Activated CD8-positive, alpha-beta memory T cell treated with anti-CD3 and anti-CD28 coated beads for 36 hours (primary cell): Measurements from ENCODE around the gene VGLL4. TPM values are rescaled to one million over a fixed set of nuclear protein-coding genes. Genes with fewer than 3 reads are reported as not detected.
"Not testable (repeated sequence)": the region's sequence is repeated elsewhere in the genome, so short reads cannot be mapped to it uniquely, and the experiment has no call there.

ENCODE experiments used
- CTCF ChIA-PET: fragments of 350-600 bp; sonication (Branson Sonifier 250); formaldehyde crosslinking; loops from one replicate; lab custom pipeline; 2021; ENCODE audit warnings: antibody characterized with exemption; lab: Charles Lee
- POLR2A ChIA-PET: fragments of 350-600 bp; sonication (Branson Sonifier 250); formaldehyde crosslinking; loops from one replicate; lab custom pipeline; 2021; ENCODE audit warnings: antibody characterized with exemption; lab: Charles Lee
- total RNA-seq, 2 experiments: library from RNA; stranded (reverse); gene quantifications; one replicate each; pipeline ENCODE4 v1.2.3, GENCODE V29; 2021

Gene VGLL4
- total RNA-seq, 2 experiments from 2014 or later, result 47.7 to 50.3 TPM

DNA sequence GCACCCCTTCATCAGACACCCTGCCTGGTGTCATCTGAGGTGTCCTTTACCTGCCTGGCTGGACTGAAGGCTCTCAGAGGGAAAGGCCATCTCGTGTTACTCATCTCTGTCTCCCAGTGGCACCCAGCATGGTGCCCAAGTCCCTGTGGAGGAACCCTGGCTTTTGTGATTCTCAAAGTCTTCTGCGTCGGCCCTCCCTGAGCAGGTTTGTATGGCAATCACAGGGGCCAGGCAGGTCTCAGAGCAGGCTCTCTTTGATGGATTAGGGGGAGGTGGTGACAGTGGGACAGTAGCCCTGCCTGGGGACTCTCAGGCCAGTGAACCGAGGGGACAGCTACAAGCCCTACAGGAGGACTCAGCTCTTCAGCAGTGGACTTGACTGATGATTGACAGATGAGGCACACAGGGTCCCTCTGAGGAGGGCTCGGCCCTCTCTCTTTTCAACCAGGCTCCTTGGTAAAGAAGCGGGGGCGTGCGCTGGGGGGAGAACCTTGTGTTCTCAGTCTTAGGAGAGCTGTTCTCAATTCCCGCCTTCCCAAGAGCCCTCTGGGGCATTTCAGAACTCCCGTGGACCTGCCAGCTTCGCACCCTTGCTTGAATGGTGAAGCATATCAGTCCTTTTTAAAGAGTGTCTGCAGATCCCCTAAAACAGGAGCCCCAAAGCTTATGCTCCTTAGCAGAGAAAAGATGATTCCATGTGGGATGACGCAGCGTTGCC, 108.3 kb downstream of the VGLL4 start:
- POLR2A ChIA-PET, result no interaction called here
- CTCF ChIA-PET, result no interaction called here

GRCh38 chr3:11534793-11535101, 109.0 kb downstream of the VGLL4 start:
- POLR2A ChIA-PET, result no interaction called here
- CTCF ChIA-PET, result no interaction called here

DNA sequence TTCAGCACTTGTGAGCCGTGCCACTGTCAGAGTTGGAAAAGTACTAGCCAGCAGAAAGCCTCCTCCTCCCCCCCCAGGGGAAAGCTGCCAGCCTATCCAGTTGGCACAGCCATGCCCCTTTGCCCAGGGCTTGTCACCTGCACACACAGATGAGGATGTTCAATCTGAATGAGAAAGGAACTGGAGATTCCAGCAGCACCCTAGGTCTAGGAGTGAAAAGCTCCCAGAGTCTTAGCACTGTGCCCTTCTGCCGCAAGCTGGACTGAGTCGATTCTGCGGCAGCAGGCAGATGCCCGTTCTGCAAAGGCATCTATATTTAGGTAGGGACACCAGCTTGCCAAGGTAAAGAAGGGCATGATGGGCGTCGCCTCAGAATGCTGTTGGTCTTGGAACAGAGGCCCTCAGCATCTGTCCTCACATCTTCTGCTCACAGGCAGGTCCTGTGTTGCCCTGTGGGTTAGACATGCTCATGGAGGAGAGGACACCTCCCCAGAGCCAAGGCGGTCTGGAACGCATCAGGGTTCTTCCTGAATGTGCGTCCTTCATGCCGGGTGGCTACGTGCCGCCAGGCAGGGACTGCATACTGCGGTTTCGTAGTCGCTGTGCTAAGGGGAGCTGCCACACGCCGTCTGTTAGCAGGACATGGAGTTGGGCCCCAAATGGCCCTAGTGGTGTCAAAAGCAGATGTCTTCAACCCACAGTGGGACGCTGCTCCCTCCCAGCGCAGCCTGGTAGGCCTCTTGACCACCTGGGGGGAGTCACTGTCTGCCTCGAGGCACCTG, 109.5 kb downstream of the VGLL4 start:
- CTCF ChIA-PET, result no interaction called here
- POLR2A ChIA-PET, result no interaction called here

DNA sequence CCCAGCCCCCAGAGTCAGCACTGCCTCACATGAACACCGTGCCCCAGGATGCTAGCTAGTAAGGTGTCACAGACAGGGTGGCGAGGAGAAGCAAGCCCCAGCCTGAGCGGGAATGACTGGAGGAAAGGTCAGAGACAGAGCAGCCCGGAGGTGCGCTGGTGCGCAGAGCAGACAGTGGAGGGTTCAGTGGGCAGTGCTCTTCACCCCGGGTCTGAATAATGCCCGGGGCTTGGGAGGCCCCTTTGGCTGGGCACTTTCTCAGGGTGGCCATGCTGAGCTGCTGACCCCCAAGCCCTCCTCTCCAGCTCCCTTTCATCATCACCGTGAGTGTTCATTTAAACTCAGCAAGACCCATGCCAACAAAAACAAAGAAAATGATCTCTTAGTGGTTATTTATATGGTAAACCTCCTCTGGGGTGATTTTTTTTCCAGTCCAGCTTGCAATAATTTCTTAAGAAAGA, 110.8 kb downstream of the VGLL4 start:
- ChIA-PET CTCF (interaction anchor here (1.1 kb wide), 1 partner anchor 14 kb away, joined by 3 read pairs; no protein-coding TSS in a partner anchor), POLR2A (no interaction called here)

GRCh38 chr3:11530153-11530721, 113.5 kb downstream of the VGLL4 start:
- CTCF ChIA-PET, result no interaction called here
- POLR2A ChIA-PET, result no interaction called here

DNA sequence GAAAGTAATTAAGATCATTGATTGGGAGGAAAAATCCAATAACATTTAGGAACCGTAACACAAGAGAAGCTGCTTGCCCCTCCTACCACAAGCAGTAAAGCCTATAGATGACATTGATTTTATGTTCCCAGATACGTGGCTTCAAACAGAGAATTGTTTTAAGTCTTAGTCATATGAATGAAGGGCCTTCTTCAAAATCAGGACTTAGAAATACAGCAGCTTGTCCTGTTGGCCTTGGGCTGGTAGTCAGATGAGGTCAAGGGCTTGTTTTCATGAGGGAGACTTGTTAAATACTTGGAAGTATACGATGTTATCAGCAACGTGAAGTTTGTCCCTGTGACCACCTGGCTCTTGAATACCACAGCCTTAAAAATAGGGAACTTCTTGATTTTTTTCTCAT, 114.4 kb downstream of the VGLL4 start:
- CTCF ChIA-PET, result no interaction called here
- POLR2A ChIA-PET, result no interaction called here

DNA sequence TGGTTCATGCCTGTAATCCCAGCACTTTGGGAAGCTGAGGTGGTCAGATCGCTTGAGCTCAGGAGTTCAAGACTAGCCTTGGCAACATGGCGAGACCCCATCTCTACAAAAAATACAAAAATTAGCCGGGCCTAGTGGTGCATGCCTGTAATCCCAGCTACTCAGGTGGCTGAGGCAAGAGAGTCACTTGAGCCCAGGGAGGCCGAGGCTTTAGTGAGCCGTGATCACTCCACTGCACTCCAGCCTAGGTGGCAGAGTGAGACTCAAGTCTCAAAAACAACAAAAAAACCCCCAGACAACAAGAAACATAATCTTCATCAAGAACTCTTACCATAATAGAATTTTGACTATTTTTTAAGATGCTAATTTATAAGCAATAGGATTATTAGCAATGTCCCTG, 117.6 kb downstream of the VGLL4 start:
- POLR2A ChIA-PET, CTCF ChIA-PET: not testable (repeated sequence)

GRCh38 chr3:11523572-11524101, 120.1 kb downstream of the VGLL4 start:
- CTCF ChIA-PET, result no interaction called here
- POLR2A ChIA-PET, result no interaction called here

DNA sequence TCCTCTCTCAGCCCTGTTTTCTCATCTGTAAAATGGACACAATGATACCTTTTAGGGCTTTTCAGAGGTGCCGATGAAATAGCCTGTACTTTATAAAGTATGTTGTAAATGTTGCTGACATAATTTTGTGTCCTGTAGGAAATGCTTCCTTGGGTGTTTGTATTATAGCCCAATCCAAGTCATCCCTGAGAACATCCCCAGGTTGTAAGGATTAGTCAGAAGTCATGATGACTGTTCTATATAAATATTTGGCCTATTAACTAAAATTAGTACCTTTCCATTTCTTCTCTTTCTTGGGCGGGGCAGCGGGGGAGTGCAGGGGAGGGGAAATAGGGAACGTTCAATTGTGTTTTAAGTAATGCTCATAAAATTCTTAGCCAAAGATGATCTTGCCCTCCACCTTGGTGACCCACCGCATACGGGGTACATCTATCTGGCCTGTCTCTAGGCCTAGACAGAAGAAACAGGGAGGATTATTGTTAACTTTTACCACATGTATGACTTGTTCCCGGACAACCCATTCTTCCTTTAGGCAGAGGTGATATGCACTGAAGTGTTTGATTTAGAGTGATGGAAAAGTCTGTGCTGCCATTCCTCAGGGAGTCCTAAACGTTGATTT, 120.7 kb downstream of the VGLL4 start:
- ChIA-PET CTCF (no interaction called here), POLR2A (no interaction called here)

DNA sequence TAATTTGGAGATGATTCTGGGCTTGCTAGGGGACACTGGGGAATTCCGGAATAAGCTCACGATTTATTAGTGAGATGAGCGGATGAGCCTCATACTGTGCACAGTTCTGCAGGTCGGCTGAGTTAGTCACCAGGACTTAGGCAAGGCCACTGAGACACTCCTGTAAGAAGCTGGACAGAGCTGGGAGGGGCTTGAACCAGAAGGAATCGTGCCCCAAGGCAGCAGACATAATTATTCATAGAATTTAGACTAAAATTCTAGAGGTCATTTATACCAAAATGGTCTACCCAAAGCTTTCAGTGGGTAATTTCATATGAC, 121.4 kb downstream of the VGLL4 start:
- ChIA-PET CTCF (no interaction called here), POLR2A (no interaction called here)

DNA sequence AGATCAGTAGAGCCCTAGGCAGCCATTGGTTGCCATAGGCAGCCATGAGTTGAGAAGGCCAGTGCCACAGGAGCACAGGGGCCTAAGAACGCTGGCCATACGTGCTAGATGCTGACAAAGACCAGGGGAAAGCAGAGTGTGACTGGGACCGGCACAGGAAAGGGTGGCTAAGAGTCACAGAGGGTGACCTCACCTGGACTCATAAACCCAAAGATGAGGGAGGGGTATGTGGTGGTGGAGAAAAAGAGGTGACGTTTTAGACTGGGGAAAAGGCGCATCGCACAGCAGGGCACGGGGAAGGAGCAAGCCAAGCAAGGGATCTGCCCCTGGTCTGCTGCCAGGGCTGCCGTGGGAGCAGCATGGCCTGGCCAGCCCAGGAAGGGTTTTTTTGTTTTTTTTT, 122.5 kb downstream of the VGLL4 start:
- ChIA-PET POLR2A (no interaction called here), CTCF (no interaction called here)

- CTCF ChIA-PET, result no interaction called here
- POLR2A ChIA-PET, result no interaction called here
Measured at GRCh38 chr3:11517601-11518000, 126.1 kb downstream of the VGLL4 start.

DNA sequence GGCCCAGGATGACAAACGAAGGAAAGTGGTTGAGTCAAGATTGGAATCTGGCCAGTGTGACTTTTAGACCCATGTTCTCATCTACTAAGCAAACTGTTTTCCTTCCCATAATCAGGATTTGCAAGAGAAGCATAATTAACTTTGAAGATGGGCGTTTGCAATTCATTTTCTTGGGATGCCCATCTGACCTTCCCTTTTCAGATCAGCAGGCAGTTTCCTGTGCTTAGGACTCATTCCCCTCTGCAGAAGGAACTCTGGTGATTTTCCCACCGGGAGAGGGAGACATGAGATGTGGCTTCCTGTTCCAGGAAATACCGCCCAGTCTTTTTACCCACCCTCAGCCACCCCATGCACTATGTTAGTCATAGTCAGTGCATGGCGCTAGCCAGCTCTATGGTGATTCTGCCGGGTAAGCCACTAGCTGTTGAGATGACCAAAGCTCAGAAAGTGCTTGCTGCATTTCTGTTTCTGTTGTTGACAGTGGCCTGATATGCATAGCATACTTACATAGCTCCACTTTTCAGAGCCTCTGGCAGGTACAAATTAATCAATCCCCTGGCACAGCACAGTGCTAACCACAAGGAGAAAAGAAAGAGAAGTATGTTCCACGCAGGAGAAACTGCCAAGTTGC, 129.4 kb downstream of the VGLL4 start:
- POLR2A ChIA-PET, result no interaction called here
- CTCF ChIA-PET, result interaction anchor here (0.6 kb wide), 2 partner anchors 171 to 290 kb away, joined by 3 to 4 read pairs; no protein-coding TSS in a partner anchor

GRCh38 chr3:11513817-11514135, 129.9 kb downstream of the VGLL4 start:
- ChIA-PET CTCF (interaction anchor here (0.6 kb wide), 1 partner anchor 291 kb away, joined by 3 read pairs; no protein-coding TSS in a partner anchor), POLR2A (no interaction called here)

- POLR2A ChIA-PET, result not testable (repeated sequence)
Measured at GRCh38 chr3:11513125-11513816, 130.4 kb downstream of the VGLL4 start.

GRCh38 chr3:11511606-11512005, 132.1 kb downstream of the VGLL4 start:
- POLR2A ChIA-PET, CTCF ChIA-PET: not testable (repeated sequence)

More at GRCh38 chr3:11513125-11513816, 130.4 kb downstream of the VGLL4 start:
- CTCF ChIA-PET, result not testable (repeated sequence)

- ChIA-PET CTCF (no interaction called here), POLR2A (no interaction called here)
Measured at GRCh38 chr3:11510356-11510755, 133.4 kb downstream of the VGLL4 start.

DNA sequence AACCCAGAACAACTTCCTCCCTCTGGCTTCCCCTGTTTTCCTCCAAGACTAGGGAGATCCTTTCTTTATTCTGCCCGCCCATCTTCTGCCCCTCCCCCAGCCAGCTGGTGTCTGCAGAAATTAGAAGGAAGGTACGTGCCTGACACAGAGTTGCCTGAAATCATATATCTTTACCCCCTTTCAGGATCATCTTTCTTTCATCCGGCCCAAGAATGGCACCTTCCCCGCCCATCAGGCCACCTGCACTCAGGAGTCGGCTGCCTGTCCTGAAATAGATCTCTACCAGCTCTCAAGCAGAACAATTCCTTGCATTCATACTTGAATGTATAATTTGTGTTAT, 133.7 kb downstream of the VGLL4 start:
- CTCF ChIA-PET, result no interaction called here
- POLR2A ChIA-PET, result no interaction called here
